T-helper 2 cell treated with Interferon-gamma antibody and Interleukin-4, amounts not matched to agents 5 μg/mL and 100 μg/mL, for 36 hours (primary cell): ENCODE data around the gene CMKLR1.

Source experiments
- DNase-seq: peaks from one replicate; pipeline ENCODE4 v3.0.0; 2021; ENCODE audit warnings: low spot score
- H3K27ac Mint-ChIP-seq: one replicate; pipeline ENCODE4 v1.8.0; 2021; ENCODE audit warnings: mild to moderate bottlenecking, mixed read lengths
- H3K27me3 Mint-ChIP-seq: one replicate; pipeline ENCODE4 v1.8.0; 2021; ENCODE audit warnings: low read depth, mixed read lengths
- H3K36me3 Mint-ChIP-seq: one replicate; pipeline ENCODE4 v1.8.0; 2021; ENCODE audit warnings: low read depth, mixed read lengths
- H3K4me1 Mint-ChIP-seq: one replicate; pipeline ENCODE4 v1.8.0; 2021; ENCODE audit warnings: low read depth, mixed read lengths
- H3K4me3 Mint-ChIP-seq: one replicate; pipeline ENCODE4 v1.8.0; 2022; ENCODE audit warnings: mild to moderate bottlenecking, moderate library complexity, mixed read lengths
- H3K9me3 Mint-ChIP-seq: one replicate; pipeline ENCODE4 v1.8.0; 2021; ENCODE audit warnings: mixed read lengths

Gene CMKLR1

GRCh38 chr12:108271951-108272872 lies 66.9 kb downstream of the CMKLR1 start:
- Mint-ChIP-seq H3K27me3 (no peaks in the 10 kb centered on the region), H3K9me3 (no peaks in the 10 kb centered on the region), H3K27ac (no peak overlapping the region), H3K4me1 (no peaks in the 10 kb centered on the region), H3K4me3 (no peak overlapping the region), H3K36me3 (no peaks in the 10 kb centered on the region)
- DNase-seq = no peak

GRCh38 chr12:108270849-108271143 lies 68.3 kb downstream of the CMKLR1 start:
- Mint-ChIP-seq H3K4me3 (no peak overlapping the region), H3K27ac (no peak overlapping the region), H3K36me3 (no peaks in the 10 kb centered on the region), H3K4me1 (no peaks in the 10 kb centered on the region), H3K27me3 (no peaks in the 10 kb centered on the region), H3K9me3 (no peaks in the 10 kb centered on the region)
- no peak for DNase-seq

- Mint-ChIP-seq H3K4me3 (no peak overlapping the region), H3K9me3 (no peaks in the 10 kb centered on the region), H3K4me1 (no peaks in the 10 kb centered on the region), H3K27ac (no peak overlapping the region), H3K27me3 (no peaks in the 10 kb centered on the region), H3K36me3 (no peaks in the 10 kb centered on the region)
- DNase-seq = no peak
Observed at GRCh38 chr12:108270035-108270848, 68.9 kb downstream of the CMKLR1 start.

GRCh38 chr12:108269224-108269623 lies 69.9 kb downstream of the CMKLR1 start:
- Mint-ChIP-seq H3K36me3 (no peaks in the 10 kb centered on the region), H3K27me3 (no peaks in the 10 kb centered on the region), H3K4me1 (no peaks in the 10 kb centered on the region), H3K9me3 (no peaks in the 10 kb centered on the region), H3K27ac (no peak overlapping the region), H3K4me3 (no peak overlapping the region)
- DNase-seq = no peak

- Mint-ChIP-seq H3K27ac (no peak overlapping the region), H3K27me3 (no peaks in the 10 kb centered on the region), H3K4me1 (no peaks in the 10 kb centered on the region), H3K36me3 (no peaks in the 10 kb centered on the region), H3K9me3 (no peaks in the 10 kb centered on the region), H3K4me3 (no peak overlapping the region)
- no peak for DNase-seq
Observed at GRCh38 chr12:108268397-108268796, 70.7 kb downstream of the CMKLR1 start.

DNA sequence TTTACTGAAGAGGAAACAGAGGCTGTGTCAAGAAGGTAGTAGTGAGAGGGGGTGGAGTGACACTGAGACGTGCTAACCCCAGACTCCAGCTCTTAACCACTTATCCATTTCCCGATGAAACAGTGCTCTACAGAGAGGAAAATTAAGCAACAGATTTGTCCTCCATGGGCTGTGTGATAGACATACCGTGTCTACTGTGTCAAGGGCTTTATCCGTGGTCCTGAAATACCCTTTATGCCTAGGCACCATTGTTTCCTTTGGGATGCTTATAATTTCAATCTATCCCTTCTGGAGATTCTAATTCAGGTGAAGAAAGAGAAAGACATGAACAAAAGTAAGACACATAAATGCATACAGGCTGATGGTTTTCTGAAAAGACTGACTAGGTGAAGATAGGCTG lies 71.7 kb downstream of the CMKLR1 start:
- DNase-seq = no peak
- H3K36me3 Mint-ChIP-seq = no peaks in the 10 kb centered on the region
- no peaks in the 10 kb centered on the region for H3K9me3 Mint-ChIP-seq
- no peaks in the 10 kb centered on the region for H3K27me3 Mint-ChIP-seq
- H3K4me1 Mint-ChIP-seq = no peaks in the 10 kb centered on the region
- no peak overlapping the region for H3K4me3 Mint-ChIP-seq
- no peak overlapping the region for H3K27ac Mint-ChIP-seq

- no peak overlapping the region for H3K4me3 Mint-ChIP-seq
- no peak overlapping the region for H3K27ac Mint-ChIP-seq
- no peaks in the 10 kb centered on the region for H3K4me1 Mint-ChIP-seq
- no peaks in the 10 kb centered on the region for H3K27me3 Mint-ChIP-seq
- no peaks in the 10 kb centered on the region for H3K9me3 Mint-ChIP-seq
- no peaks in the 10 kb centered on the region for H3K36me3 Mint-ChIP-seq
- no peak for DNase-seq
Observed at GRCh38 chr12:108266131-108266530, 73.0 kb downstream of the CMKLR1 start.

- Mint-ChIP-seq H3K4me3 (no peak overlapping the region), H3K9me3 (peaks cover 4% of the 10 kb centered on the region), H3K27me3 (no peaks in the 10 kb centered on the region), H3K4me1 (no peaks in the 10 kb centered on the region), H3K27ac (no peak overlapping the region), H3K36me3 (no peaks in the 10 kb centered on the region)
- DNase-seq = no peak
Observed at GRCh38 chr12:108265505-108265904, 73.6 kb downstream of the CMKLR1 start.

GRCh38 chr12:108260969-108261368 lies 78.1 kb downstream of the CMKLR1 start:
- H3K4me1 Mint-ChIP-seq = no peaks in the 10 kb centered on the region
- no peak for DNase-seq
- H3K4me3 Mint-ChIP-seq = no peak overlapping the region
- peaks cover 16% of the 10 kb centered on the region for H3K9me3 Mint-ChIP-seq
- H3K27ac Mint-ChIP-seq = no peak overlapping the region
- no peaks in the 10 kb centered on the region for H3K27me3 Mint-ChIP-seq
- no peaks in the 10 kb centered on the region for H3K36me3 Mint-ChIP-seq

- H3K4me3 Mint-ChIP-seq = no peak overlapping the region
Observed at GRCh38 chr12:108260039-108260438, 79.1 kb downstream of the CMKLR1 start.

GRCh38 chr12:108257610-108258106 lies 81.5 kb downstream of the CMKLR1 start:
- peaks cover 16% of the 10 kb centered on the region for H3K9me3 Mint-ChIP-seq
- no peak overlapping the region for H3K4me3 Mint-ChIP-seq
- no peaks in the 10 kb centered on the region for H3K27me3 Mint-ChIP-seq

More at GRCh38 chr12:108260039-108260438, 79.1 kb downstream of the CMKLR1 start:
- no peak for DNase-seq
- Mint-ChIP-seq H3K36me3 (no peaks in the 10 kb centered on the region), H3K27me3 (no peaks in the 10 kb centered on the region), H3K4me1 (no peaks in the 10 kb centered on the region), H3K9me3 (peaks cover 16% of the 10 kb centered on the region), H3K27ac (no peak overlapping the region)

DNA sequence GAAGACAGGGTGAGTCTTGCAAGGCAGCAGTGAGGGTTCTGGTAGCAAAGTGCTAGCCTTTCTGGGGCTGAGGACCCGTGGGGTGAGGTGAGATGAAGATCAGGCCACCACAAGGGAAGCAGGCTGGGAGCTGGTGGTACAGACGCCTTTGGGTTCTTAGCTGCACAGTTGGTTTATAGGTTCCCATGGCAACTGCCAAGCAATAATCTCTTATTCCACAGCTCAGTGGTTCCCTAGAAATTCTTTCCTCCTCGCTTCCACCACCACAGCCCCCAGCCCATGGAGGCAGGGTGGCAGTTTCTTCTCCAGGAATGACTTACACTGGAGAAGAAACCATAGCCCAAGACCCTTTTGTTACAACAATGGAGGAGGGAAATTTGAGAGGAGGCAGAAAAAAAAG lies 82.1 kb downstream of the CMKLR1 start:
- Mint-ChIP-seq H3K27me3 (no peaks in the 10 kb centered on the region), H3K36me3 (no peaks in the 10 kb centered on the region), H3K4me3 (no peak overlapping the region), H3K9me3 (peaks cover 16% of the 10 kb centered on the region), H3K27ac (no peak overlapping the region), H3K4me1 (peaks cover 2% of the 10 kb centered on the region)
- DNase-seq = no peak

More at GRCh38 chr12:108257610-108258106, 81.5 kb downstream of the CMKLR1 start:
- no peaks in the 10 kb centered on the region for H3K36me3 Mint-ChIP-seq
- H3K4me1 Mint-ChIP-seq = peaks cover 2% of the 10 kb centered on the region
- no peak for DNase-seq
- no peak overlapping the region for H3K27ac Mint-ChIP-seq

- Mint-ChIP-seq H3K36me3 (no peaks in the 10 kb centered on the region), H3K4me3 (no peak overlapping the region), H3K9me3 (peaks cover 10% of the 10 kb centered on the region), H3K27ac (no peak overlapping the region), H3K27me3 (no peaks in the 10 kb centered on the region), H3K4me1 (peaks cover 2% of the 10 kb centered on the region)
- no peak for DNase-seq
Observed at GRCh38 chr12:108255252-108255602, 83.9 kb downstream of the CMKLR1 start.

GRCh38 chr12:108254517-108255251 lies 84.4 kb downstream of the CMKLR1 start:
- Mint-ChIP-seq H3K4me1 (peaks cover 2% of the 10 kb centered on the region), H3K36me3 (no peaks in the 10 kb centered on the region), H3K4me3 (no peak overlapping the region), H3K27ac (no peak overlapping the region), H3K27me3 (no peaks in the 10 kb centered on the region), H3K9me3 (peaks cover 4% of the 10 kb centered on the region)
- no peak for DNase-seq
